ENCODE data around the gene IP6K1. TPM values are rescaled to one million over a fixed set of nuclear protein-coding genes. Genes with fewer than 3 reads are reported as not detected.
"Not testable (repeated sequence)": the region's sequence is repeated elsewhere in the genome, so short reads cannot be mapped to it uniquely, and the experiment has no call there.

IP6K1 gene
- polyA plus RNA-seq (2013, experiment 1 of 2): 21.9 TPM
- 23.3 TPM for polyA plus RNA-seq (2013, experiment 2 of 2)

DNA sequence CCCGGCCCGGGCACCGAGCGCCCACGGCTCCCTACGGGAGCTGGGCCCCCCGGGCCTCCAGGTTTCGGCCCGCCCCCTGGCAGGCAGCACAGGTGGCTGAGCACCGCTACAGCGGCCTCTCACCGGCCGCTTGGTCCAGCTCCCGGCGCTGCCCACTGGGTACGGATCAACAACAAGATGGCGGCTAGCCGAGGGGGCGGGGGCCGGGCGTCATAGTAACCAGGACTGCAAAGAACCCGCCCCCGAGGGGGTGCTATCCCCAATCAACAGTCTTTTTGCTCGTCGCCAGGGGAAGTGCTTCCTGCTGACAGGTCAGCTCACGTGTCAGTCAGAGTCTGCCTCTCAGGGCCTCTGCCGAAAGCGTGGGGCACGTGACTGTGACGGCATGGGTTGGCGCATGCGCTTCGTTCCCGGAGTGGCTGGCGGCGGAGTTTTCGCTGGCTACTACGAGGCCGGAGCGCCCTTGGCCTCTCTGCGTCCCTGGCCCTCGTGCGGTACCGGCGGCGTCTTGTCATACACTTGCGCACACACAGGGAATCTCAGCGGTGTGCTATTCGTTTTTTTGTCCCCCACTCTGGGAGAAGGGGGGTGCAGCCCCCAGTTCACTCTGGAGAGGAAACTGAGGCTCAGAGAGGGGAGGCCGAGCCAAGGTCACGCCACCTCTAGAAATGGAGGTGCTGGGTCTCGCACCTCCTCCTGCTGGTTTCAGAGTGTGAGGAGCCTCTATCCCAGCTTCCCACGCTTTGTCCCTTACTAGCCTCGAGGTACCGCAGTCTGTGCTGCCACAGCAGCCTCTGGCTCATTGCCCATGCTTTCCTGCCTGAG, at the start of gene IP6K1:
TSS of gene IP6K1 (minus strand) at position 186 of the 825 bp plus-strand sequence. CDS start 38,502 bp downstream, outside the sequence.
- Histone ChIP-seq H2AFZ (ENCODE audit: low read depth, low read length) (peak within 1 kb of the TSS; percentile 59), H2BK120ac (ENCODE audit: low read depth, low read length) (peak within 1 kb of the TSS; percentile 73), H3K18ac (ENCODE audit: low read depth in 1 of 2, low read length in 2 of 2) (peak within 1 kb of the TSS; percentile 86 to 92), H2BK5ac (ENCODE audit: low read depth, low read length, poor library complexity, severe bottlenecking) (no peak within 1 kb of the TSS), H4K91ac (ENCODE audit: low read length) (peak within 1 kb of the TSS; percentile 90), H3K9me3 (ENCODE audit: control insufficient read depth, low read length) (no peaks in the 10 kb centered on the region), H4K8ac (ENCODE audit: low read length) (peak within 1 kb of the TSS; percentile 99), H3K27me3 (ENCODE audit: control insufficient read depth in 1 of 2, insufficient read depth in 1 of 2, low read length in 2 of 2) (no peaks in the 10 kb centered on the region), H2AK5ac (ENCODE audit: low read length, severe bottlenecking) (peak within 1 kb of the TSS; percentile 59), H3K4me2 (ENCODE audit: low read length, poor library complexity, severe bottlenecking) (peak within 1 kb of the TSS; percentile 86), H3K4ac (ENCODE audit: low read depth in 1 of 2, low read length in 2 of 2) (peak within 1 kb of the TSS; percentile 94 to 98), H2BK15ac (ENCODE audit: low read depth, poor library complexity, severe bottlenecking) (peak within 1 kb of the TSS; percentile 49), H3K14ac (ENCODE audit: low read length in 2 of 2) (peak within 1 kb of the TSS in 1 of 2 experiments; percentile 53), H3K4me3 (ENCODE audit: insufficient read depth in 1 of 2, low read depth in 1 of 2, low read length in 2 of 2) (peak within 1 kb of the TSS; percentile 90 to 93), H2BK12ac (ENCODE audit: low read length in 2 of 2) (peak within 1 kb of the TSS; percentile 1 to 3), H3K79me1 (replicated peaks; ENCODE audit: low read length, poor library complexity, severe bottlenecking) (peaks cover 4% of the 10 kb centered on the region), H3K27ac (ENCODE audit: low read length, poor library complexity, severe bottlenecking) (peak within 1 kb of the TSS; percentile 50), H3K36me3 (ENCODE audit: control insufficient read depth in 1 of 2, insufficient read depth in 2 of 2, low read depth in 1 of 2, low read length in 2 of 2) (peaks cover 19 to 22% of the 10 kb centered on the region in 2 experiments), H3K23ac (ENCODE audit: low read length in 2 of 2) (peak within 1 kb of the TSS in 1 of 2 experiments; percentile 53), H3K4me1 (ENCODE audit: control insufficient read depth, insufficient read depth, low read depth, low read length) (peaks cover 13% of the 10 kb centered on the region), H3K9ac (ENCODE audit: low read length) (peak within 1 kb of the TSS; percentile 97)
- DNase-seq: peak; percentile 100
- 9% methylated on average over 55 of the region's 55 CpGs for WGBS

DNA sequence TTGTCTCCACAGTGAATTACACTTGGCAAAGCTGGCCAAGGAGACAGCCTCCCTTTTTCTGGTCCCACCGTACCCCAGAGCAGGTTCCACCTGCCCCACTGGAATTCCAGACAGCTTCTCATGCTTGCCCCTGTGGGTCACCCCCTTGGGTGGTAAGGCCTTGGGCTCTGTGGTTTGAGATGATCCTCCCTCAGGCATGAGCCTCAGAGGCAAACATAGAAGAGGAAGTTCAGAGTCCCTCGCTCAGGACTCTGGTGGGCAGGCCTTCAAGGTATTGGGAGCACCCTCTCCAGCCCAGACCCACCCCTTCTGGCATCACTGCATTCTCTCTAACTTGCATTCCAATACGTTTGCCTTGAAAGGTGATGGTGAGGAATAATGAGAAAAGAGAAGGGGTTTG, 45.0 kb upstream of the IP6K1 start:
- peaks cover 25 to 26% of the 10 kb centered on the region in 2 experiments for H3K36me3 ChIP-seq (ENCODE audit: control insufficient read depth in 1 of 2, insufficient read depth in 2 of 2, low read depth in 1 of 2, low read length in 2 of 2)
- no peak overlapping the region for H4K8ac ChIP-seq (ENCODE audit: low read length)
- no peak overlapping the region for H2BK5ac ChIP-seq (ENCODE audit: low read depth, low read length, poor library complexity, severe bottlenecking)
- no peak overlapping the region for H2AFZ ChIP-seq (ENCODE audit: low read depth, low read length)
- H2BK15ac ChIP-seq (ENCODE audit: low read depth, poor library complexity, severe bottlenecking): no peak overlapping the region
- no peak overlapping the region for H2BK120ac ChIP-seq (ENCODE audit: low read depth, low read length)
- WGBS: 100% methylated on average over 1 of the region's 3 CpGs
- no peak overlapping the region for H3K4ac ChIP-seq (ENCODE audit: low read depth in 1 of 2, low read length in 2 of 2)
- H3K79me1 ChIP-seq (replicated peaks; ENCODE audit: low read length, poor library complexity, severe bottlenecking): no peaks in the 10 kb centered on the region
- H3K4me3 ChIP-seq (ENCODE audit: insufficient read depth in 1 of 2, low read depth in 1 of 2, low read length in 2 of 2): no peak overlapping the region
- no peak overlapping the region for H3K27ac ChIP-seq (ENCODE audit: low read length, poor library complexity, severe bottlenecking)
- no peak overlapping the region for H3K23ac ChIP-seq (ENCODE audit: low read length in 2 of 2)
- no peak overlapping the region for H3K18ac ChIP-seq (ENCODE audit: low read depth in 1 of 2, low read length in 2 of 2)
- H2BK12ac ChIP-seq (ENCODE audit: low read length in 2 of 2): no peak overlapping the region
- H4K91ac ChIP-seq (ENCODE audit: low read length): no peak overlapping the region
- H2AK5ac ChIP-seq (ENCODE audit: low read length, severe bottlenecking): no peak overlapping the region
- no peaks in the 10 kb centered on the region for H3K9me3 ChIP-seq (ENCODE audit: control insufficient read depth, low read length)
- no peaks in the 10 kb centered on the region for H3K27me3 ChIP-seq (ENCODE audit: control insufficient read depth in 1 of 2, insufficient read depth in 1 of 2, low read length in 2 of 2)
- H3K14ac ChIP-seq (ENCODE audit: low read length in 2 of 2): no peak overlapping the region
- H3K4me1 ChIP-seq (ENCODE audit: control insufficient read depth, insufficient read depth, low read depth, low read length): no peaks in the 10 kb centered on the region
- H3K4me2 ChIP-seq (ENCODE audit: low read length, poor library complexity, severe bottlenecking): no peak overlapping the region
- no peak for DNase-seq
- H3K9ac ChIP-seq (ENCODE audit: low read length): no peak overlapping the region

DNA sequence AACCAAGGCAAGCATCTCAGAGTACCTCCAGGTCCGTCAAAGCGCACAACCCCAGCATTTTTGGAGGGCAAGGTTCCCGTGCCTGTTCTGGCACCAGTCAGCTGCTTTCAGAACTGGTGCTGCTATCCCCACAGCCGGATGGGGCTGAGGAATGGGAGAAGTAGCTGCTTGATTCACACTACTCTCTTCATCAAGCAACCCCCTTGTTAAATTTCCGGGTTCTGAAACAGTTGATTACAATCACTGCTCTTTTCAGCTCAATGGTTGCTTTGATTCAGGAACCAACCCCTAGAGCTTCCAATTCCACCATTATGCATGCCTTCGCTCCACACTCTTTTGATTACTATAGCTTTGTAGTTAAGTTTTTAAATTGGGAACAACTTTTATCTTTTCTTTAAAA, 39.7 kb upstream of the IP6K1 start:
- H3K18ac ChIP-seq (ENCODE audit: low read depth in 1 of 2, low read length in 2 of 2): no peak overlapping the region

DNA sequence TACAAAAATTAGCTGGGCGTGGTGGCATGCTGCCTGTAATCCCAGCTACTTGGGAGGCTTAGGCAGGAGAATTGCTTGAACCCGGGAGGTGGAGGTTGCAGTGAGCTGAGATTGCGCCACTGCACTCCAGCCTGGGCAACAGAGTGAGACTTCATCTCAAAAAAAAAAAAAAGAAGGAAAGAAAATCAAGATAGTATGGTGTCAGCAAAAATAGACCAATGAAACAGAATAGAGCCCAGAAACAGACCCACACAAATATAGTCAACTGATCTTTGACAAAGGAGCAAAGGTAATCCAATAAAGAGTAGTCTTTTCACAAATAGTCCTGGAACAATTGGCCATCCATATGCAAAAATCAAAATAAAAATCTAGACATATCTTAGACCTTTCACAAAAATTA, 36.8 kb upstream of the IP6K1 start:
- not testable (repeated sequence) for H3K36me3 ChIP-seq (ENCODE audit: control insufficient read depth in 1 of 2, insufficient read depth in 2 of 2, low read depth in 1 of 2, low read length in 2 of 2); H4K91ac ChIP-seq (ENCODE audit: low read length); H3K14ac ChIP-seq (ENCODE audit: low read length in 2 of 2); H4K8ac ChIP-seq (ENCODE audit: low read length); H3K79me1 ChIP-seq (replicated peaks; ENCODE audit: low read length, poor library complexity, severe bottlenecking); H2AK5ac ChIP-seq (ENCODE audit: low read length, severe bottlenecking); H3K9ac ChIP-seq (ENCODE audit: low read length); H2AFZ ChIP-seq (ENCODE audit: low read depth, low read length); H3K4ac ChIP-seq (ENCODE audit: low read depth in 1 of 2, low read length in 2 of 2); H2BK12ac ChIP-seq (ENCODE audit: low read length in 2 of 2); H3K27me3 ChIP-seq (ENCODE audit: control insufficient read depth in 1 of 2, insufficient read depth in 1 of 2, low read length in 2 of 2); H2BK120ac ChIP-seq (ENCODE audit: low read depth, low read length); DNase-seq; H3K4me1 ChIP-seq (ENCODE audit: control insufficient read depth, insufficient read depth, low read depth, low read length); H3K4me3 ChIP-seq (ENCODE audit: insufficient read depth in 1 of 2, low read depth in 1 of 2, low read length in 2 of 2); H2BK15ac ChIP-seq (ENCODE audit: low read depth, poor library complexity, severe bottlenecking); H3K18ac ChIP-seq (ENCODE audit: low read depth in 1 of 2, low read length in 2 of 2); H3K9me3 ChIP-seq (ENCODE audit: control insufficient read depth, low read length); H3K4me2 ChIP-seq (ENCODE audit: low read length, poor library complexity, severe bottlenecking); H3K27ac ChIP-seq (ENCODE audit: low read length, poor library complexity, severe bottlenecking); H2BK5ac ChIP-seq (ENCODE audit: low read depth, low read length, poor library complexity, severe bottlenecking); H3K23ac ChIP-seq (ENCODE audit: low read length in 2 of 2)
- 100% methylated on average over 2 of the region's 3 CpGs for WGBS

More for the DNA sequence above, 39.7 kb upstream of the IP6K1 start:
- H3K9ac ChIP-seq (ENCODE audit: low read length): no peak overlapping the region
- H3K4me2 ChIP-seq (ENCODE audit: low read length, poor library complexity, severe bottlenecking): no peak overlapping the region
- 93% methylated on average over 5 of the region's 6 CpGs for WGBS
- H3K14ac ChIP-seq (ENCODE audit: low read length in 2 of 2): no peak overlapping the region
- no peak overlapping the region for H2BK15ac ChIP-seq (ENCODE audit: low read depth, poor library complexity, severe bottlenecking)
- no peak overlapping the region for H2BK5ac ChIP-seq (ENCODE audit: low read depth, low read length, poor library complexity, severe bottlenecking)
- no peak overlapping the region for H4K8ac ChIP-seq (ENCODE audit: low read length)
- no peaks in the 10 kb centered on the region for H3K79me1 ChIP-seq (replicated peaks; ENCODE audit: low read length, poor library complexity, severe bottlenecking)
- H3K23ac ChIP-seq (ENCODE audit: low read length in 2 of 2): no peak overlapping the region
- no peak overlapping the region for H2BK12ac ChIP-seq (ENCODE audit: low read length in 2 of 2)
- no peak overlapping the region for H2BK120ac ChIP-seq (ENCODE audit: low read depth, low read length)
- H3K36me3 ChIP-seq (ENCODE audit: control insufficient read depth in 1 of 2, insufficient read depth in 2 of 2, low read depth in 1 of 2, low read length in 2 of 2): peaks cover 17% of the 10 kb centered on the region in 2 experiments
- no peak overlapping the region for H3K27ac ChIP-seq (ENCODE audit: low read length, poor library complexity, severe bottlenecking)
- H4K91ac ChIP-seq (ENCODE audit: low read length): no peak overlapping the region
- H3K4me1 ChIP-seq (ENCODE audit: control insufficient read depth, insufficient read depth, low read depth, low read length): no peaks in the 10 kb centered on the region
- H2AK5ac ChIP-seq (ENCODE audit: low read length, severe bottlenecking): no peak overlapping the region
- H3K4me3 ChIP-seq (ENCODE audit: insufficient read depth in 1 of 2, low read depth in 1 of 2, low read length in 2 of 2): no peak overlapping the region
- no peaks in the 10 kb centered on the region for H3K9me3 ChIP-seq (ENCODE audit: control insufficient read depth, low read length)
- DNase-seq: no peak
- no peak overlapping the region for H2AFZ ChIP-seq (ENCODE audit: low read depth, low read length)
- H3K4ac ChIP-seq (ENCODE audit: low read depth in 1 of 2, low read length in 2 of 2): peak overlapping the region in 1 of 2 experiments; percentile 35
- H3K27me3 ChIP-seq (ENCODE audit: control insufficient read depth in 1 of 2, insufficient read depth in 1 of 2, low read length in 2 of 2): no peaks in the 10 kb centered on the region

All from mesenchymal stem cell (in vitro differentiated cells and primary cell).